GM19023 (cell line): Measurements from ENCODE around the gene DSPP.
"Not testable (repeated sequence)": the region's sequence is repeated elsewhere in the genome, so short reads cannot be mapped to it uniquely, and the experiment has no call there.

Experiments
- ATAC-seq: cut with Tn5 transposase; IDR thresholded peaks from one replicate; pipeline ENCODE4 v1.9.1; 2021; ENCODE audit warnings: mild to moderate bottlenecking, moderate library complexity; ENCODE audit not compliant: unreplicated experiment

Gene DSPP

GRCh38 chr4:87608229-87608628 is at the start of gene DSPP:
DSPP (plus strand) TSS chr4:87608529; CDS start chr4:87610909, 2,380 bp downstream.
- no peak for ATAC-seq

DNA sequence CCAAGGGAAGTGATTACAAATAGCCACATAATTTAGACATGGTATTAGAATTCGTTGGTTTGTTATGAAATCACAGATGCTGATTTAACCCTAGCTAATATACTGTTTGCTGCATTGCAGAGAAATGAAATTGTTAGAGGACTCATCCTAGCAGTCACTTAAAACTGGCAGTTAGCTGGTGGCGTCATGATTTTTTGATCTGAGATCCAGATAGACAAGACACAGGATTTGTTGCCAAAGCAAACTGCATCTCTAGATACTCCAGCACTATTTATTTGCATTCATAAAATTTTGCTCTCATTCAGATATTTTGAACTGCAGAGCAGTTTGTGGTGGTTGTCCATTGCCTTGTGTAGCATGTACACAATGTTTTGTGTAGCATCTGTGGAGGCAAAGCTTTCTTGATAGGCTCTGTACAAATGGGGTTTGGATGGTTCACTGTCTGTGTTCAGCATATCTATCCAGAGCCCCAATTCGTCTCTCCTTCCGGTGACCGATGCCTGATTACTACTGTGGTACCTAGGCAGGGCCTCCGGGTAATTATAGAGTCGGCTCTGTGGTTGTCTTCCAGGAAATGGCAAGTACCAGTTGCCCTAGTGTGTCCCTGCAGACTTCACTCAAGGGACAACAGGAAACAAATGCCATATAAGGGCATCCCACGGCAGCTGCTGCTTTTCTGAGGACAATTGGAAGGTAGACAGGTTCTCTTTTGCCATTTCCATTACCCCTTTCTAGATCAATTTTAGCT is 49.1 kb upstream of the DSPP start:
- no peak for ATAC-seq

- no peak for ATAC-seq
Observed at GRCh38 chr4:87560802-87561201, 47.5 kb upstream of the DSPP start.

DNA sequence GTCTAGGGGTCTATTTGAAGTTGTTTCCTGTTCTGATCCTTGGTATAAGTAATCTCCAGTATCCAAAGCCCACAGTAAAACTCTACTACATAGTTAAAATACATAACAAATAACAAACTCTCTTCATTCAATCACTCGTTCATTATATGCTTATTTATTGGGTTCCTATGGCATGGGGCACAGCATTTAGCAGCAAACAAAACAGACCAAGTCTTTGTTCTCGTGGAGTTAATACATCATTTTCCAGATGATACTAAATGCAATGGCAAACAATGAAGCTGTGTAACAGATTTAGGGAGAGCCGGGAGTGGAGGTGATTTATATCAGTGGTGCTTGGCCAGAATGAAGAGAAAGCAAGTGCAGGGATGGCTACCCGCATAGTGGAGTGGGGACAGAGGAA is 42.6 kb upstream of the DSPP start:
- no peak for ATAC-seq

DNA sequence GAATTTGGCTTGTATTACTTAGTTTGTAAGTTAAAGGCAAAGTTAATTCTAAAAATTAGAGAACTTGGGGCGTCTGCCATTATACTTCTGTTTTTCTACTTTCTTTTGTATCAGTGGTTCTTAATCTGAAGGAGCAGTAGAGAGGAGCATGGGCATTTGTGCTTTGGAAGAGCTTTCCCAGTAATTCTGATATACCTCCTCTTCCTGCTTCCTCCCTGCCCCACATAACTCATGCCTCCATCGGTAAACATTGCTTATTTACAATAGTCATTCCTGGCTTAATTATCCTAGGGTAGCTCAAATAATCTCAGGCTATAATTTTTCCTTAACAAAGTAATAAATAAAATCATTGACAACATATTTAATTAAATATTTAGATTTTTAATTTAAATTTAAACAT is 42.1 kb upstream of the DSPP start:
- no peak for ATAC-seq

- no peak for ATAC-seq
Observed at GRCh38 chr4:87567191-87567590, 41.1 kb upstream of the DSPP start.

GRCh38 chr4:87570290-87570805 is 38.0 kb upstream of the DSPP start:
- no peak for ATAC-seq

GRCh38 chr4:87574376-87574775 is 34.0 kb upstream of the DSPP start:
- not testable (repeated sequence) for ATAC-seq

GRCh38 chr4:87574996-87575395 is 33.3 kb upstream of the DSPP start:
- ATAC-seq = no peak

DNA sequence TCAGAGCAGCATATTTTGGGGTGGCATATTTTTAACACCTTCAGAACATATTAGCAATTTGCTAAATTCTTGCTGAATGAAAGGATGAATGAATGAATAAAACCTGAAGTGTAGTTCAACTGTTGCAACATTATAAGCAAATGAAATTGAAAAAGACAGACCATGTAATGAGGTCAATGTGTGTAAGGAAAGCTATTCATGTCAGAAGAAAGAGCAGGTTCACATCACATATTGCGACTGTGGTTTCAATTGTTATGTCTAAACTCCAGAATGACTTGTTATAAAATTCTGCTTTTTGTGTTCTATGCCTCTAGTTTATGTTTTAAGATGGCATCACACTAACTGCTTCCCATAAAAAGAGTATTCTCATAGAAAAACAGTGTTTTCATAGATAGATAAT is 32.9 kb upstream of the DSPP start:
- no peak for ATAC-seq

- ATAC-seq = no peak
Observed at GRCh38 chr4:87575983-87576382, 32.3 kb upstream of the DSPP start.

DNA sequence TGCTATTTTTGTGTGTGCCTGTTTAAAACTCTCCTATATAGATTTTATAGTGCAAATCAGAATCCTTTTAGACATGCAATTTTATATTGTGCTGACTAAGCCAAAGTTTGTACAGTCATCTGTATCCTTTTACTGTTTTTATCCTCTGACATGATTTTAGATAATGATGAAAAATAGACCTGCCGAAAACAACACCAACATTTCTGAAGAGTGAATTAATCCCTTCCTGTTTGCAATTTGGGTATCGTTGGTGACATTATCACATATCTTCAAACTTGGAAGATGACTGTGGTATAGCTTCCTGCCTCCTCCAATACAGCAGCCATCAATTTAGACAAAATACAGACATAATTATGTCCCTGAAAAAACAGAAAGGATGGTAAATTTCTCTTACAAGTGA is 28.9 kb upstream of the DSPP start:
- no peak for ATAC-seq

DNA sequence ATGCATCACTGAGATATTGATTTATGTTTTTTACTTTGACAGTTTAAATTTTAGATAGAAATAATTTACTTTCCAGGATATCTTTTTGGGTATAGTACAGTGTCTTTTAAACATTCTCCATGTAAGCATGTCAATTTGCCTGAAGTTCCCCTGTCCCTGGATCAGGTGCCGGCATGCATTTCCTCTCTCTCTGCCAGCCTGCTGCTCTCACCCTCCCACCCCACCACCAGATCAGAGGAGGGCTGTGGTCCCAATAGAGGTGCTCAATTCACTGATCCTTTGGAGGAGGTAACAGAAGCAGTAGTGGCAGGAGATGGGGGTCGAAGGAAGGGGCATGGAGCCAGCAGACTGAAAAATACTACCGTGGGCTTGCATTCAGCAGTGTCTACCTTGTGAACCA is 28.3 kb upstream of the DSPP start:
- ATAC-seq = no peak

GRCh38 chr4:87584222-87584908 is 24.0 kb upstream of the DSPP start:
- no peak for ATAC-seq

- no peak for ATAC-seq
Observed at GRCh38 chr4:87589531-87589930, 18.8 kb upstream of the DSPP start.

- ATAC-seq = no peak
Observed at GRCh38 chr4:87592124-87592523, 16.2 kb upstream of the DSPP start.

DNA sequence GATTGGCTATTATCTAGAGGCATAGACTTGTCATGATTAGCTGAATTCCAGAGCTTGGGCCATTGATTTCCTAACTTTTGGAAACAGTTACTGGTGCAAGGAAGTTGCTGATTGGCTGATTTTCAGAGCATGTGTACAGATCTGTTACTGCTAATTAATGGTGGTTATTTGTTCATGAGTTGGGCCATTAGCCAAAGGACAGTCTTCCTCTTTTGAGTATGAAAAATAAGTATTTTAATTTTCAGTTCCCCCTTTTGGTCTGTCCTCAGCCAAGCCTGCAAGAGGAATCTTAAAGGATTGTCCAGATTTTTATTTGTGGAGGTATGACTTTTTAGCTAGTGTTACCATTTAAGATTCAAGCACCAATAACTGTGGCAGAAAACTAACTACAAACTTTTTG is 7.0 kb upstream of the DSPP start:
- ATAC-seq = no peak

DNA sequence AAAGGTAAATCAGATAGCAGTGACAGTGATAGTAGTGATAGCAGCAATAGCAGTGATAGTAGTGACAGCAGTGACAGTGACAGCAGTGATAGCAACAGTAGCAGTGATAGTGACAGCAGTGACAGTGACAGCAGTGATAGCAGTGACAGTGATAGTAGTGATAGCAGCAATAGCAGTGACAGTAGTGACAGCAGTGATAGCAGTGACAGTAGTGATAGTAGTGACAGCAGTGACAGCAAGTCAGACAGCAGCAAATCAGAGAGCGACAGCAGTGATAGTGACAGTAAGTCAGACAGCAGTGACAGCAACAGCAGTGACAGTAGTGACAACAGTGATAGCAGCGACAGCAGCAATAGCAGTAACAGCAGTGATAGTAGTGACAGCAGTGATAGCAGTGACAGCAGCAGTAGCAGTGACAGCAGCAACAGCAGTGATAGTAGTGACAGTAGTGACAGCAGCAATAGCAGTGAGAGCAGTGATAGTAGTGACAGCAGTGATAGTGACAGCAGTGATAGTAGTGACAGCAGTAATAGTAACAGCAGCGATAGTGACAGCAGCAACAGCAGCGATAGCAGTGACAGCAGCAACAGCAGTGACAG is 6.1 kb downstream of the DSPP start:
- no peak for ATAC-seq

DNA sequence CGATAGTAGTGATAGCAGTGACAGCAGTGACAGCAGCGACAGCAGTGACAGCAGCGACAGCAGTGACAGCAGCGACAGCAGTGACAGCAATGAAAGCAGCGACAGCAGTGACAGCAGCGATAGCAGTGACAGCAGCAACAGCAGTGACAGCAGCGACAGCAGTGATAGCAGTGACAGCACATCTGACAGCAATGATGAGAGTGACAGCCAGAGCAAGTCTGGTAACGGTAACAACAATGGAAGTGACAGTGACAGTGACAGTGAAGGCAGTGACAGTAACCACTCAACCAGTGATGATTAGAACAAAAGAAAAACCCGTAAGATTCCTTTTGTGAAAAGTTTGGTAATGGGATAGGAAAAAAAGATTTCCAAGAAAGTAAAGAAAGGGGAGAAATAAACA is 7.9 kb downstream of the DSPP start:
- no peak for ATAC-seq

- ATAC-seq = no peak
Observed at GRCh38 chr4:87620086-87620485, 11.8 kb downstream of the DSPP start.

- ATAC-seq = no peak
Observed at GRCh38 chr4:87620491-87620890, 12.2 kb downstream of the DSPP start.

DNA sequence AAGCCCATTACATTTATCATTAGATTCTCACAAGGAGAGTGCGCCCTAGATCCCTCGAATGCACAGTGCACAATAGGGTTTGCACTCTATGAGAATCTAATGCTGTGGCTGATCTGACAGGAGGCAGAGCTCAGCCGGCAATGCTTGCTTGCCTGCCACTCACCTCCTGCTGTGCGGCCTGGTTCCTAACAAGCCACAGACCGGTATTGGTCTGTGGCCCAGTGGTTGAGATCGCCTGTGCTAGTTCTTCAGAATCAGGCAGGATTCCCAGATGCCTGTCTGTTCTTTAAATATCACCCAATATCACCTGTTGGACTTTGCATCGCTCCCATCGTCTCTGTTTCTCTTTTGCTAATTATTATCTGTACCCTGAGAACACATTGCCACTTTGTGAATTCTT is 14.0 kb downstream of the DSPP start:
- ATAC-seq = no peak
